HG02623 (cell line): ENCODE results near the gene GIT2.

Experiments
- ATAC-seq: cut with Tn5 transposase; IDR thresholded peaks from one replicate; pipeline ENCODE4 v1.9.1; 2021; ENCODE audit warnings: moderate library complexity; ENCODE audit not compliant: unreplicated experiment

GIT2 gene

DNA sequence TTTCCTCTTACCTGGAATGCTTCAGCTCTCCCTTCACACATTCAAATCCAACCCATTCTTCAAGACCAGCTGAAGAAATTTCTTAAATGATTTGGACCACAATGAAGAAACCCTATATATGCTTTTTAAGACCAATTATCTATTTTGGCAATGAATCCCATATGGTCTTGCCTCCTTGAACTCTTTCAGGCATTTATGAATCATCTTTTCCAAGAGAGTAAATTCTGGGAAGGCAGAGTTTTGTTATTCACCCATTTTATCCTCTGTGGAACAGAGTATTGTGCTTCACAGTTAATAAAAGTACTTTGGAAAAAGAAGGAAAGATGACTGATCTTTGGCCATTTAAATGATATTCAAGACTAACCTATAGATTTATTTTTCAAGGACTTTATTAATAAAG is 14.0 kb downstream of the GIT2 start:
- ATAC-seq: no peak

DNA sequence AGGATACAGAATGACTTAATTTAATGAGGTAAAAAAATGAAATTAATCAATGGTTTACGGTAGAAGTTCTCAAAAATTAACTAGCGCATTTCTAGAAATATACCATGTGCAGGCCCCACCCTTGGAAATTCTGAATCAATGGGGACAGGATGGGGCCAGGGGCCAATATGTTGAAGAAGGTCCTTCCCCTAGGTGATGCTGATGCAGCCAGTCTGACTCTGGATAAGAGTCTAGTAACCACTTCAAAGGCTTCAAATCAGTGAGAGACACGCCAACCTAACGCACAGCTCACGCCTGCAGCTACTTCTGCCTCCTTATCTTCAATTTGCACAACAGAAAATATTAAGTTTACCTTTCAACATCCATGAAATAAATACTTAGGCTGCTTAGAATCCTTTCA is 14.9 kb downstream of the GIT2 start:
- ATAC-seq: no peak

DNA sequence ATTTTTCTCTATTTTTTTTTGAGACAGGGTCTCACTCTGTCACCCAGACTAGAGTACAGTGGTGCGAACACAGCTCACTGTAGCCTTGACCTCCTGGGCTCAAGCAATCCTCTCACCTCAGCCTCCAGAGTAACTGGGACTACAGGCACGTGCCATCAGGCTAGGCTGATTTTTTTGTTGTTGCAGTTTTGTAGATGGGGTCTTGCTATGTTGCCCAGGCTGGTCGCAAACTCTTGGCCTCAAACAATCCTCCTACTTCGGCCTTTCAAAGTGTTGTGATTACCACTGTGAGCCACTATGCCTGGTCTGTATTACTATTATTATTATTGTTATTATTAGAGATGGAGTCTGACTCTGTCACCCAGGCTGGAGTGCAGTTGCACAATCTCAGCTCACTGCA is 23.3 kb downstream of the GIT2 start:
- no peak for ATAC-seq

DNA sequence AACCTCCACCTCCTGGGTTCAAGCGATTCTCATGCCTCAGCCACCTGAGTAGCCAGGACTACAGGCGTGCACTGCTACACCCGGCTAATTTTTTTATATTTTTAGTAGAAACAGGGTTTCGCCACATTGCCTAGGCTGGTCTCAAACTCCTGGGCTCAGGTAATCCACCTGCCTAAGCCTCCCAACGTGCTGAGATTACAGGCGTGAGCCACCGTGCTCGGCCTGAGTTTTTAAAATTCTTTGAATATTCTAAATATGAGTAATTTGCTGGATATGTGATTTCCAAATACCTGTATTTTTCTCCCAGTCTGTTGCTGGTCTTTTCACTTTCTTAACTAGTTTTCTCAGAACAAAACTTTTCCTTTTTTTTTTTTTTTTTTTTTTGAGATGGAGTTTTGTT is 27.4 kb downstream of the GIT2 start:
- no peak for ATAC-seq

DNA sequence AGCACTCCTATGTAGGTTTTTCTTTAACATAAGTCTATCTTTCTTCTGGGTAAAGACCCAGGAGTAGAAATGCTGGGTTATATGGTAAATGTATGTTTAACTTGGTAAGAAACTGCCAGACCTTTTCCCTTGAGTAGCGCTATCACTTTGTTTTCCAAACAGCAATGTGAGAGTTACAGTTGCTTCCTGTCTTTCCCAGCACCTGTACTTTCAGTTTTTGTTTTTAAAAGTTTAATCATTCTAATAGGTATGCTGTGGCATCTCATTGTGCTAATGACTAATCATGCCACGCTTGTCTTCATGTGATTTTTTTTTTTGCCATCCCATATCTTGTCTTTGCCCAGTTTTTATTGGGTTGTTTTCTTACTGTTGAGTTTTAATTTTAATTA is 28.1 kb downstream of the GIT2 start:
- ATAC-seq: no peak

DNA sequence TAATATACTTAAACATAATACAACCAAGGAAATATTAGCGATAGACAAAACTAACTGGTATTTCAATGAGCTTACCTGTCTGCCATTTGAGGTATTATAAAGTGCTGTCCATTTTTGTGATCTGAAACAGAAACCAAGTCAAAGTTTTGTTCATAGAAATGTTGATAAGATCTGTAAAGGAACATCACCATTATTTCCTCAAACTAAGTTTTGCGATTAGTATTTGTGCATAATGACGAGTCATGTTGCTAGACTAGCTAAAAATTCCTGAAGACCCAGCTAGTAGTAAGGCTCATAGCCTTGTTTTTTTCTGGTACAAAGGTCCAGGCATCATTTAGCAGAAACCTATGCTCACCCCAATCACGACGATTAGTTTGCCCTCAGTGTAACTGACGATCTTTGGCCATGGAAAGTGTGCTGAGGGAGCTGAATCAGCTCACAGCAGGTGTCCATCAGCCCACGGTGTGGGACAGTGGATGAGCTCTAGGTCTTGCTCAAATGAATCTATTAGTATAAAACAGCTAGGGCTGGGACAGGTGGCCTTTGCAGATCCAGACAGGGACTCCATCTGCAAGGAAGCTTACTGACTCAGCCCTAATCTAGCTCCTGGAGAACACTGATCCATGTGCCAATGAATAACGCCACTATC is 28.7 kb downstream of the GIT2 start:
- no peak for ATAC-seq

DNA sequence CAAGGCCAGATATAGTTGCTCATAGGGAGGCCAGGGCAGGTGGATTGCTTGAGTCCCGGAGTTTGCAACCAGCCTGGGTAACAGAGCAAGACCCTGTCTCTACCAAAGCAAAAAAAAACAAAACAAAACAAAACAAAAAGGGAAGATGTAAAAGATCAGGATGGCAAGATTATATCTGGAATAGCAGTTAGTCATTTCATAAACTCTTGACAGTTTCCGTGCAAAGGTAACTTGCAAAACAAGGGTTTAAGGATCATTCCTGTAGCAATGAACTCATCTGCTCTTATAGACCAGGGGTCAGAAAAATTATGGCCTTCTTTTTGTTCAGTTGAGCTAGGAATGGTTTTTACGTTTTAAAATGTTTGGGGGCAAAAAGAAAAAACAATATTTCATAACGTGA is 29.6 kb downstream of the GIT2 start:
- ATAC-seq: no peak

DNA sequence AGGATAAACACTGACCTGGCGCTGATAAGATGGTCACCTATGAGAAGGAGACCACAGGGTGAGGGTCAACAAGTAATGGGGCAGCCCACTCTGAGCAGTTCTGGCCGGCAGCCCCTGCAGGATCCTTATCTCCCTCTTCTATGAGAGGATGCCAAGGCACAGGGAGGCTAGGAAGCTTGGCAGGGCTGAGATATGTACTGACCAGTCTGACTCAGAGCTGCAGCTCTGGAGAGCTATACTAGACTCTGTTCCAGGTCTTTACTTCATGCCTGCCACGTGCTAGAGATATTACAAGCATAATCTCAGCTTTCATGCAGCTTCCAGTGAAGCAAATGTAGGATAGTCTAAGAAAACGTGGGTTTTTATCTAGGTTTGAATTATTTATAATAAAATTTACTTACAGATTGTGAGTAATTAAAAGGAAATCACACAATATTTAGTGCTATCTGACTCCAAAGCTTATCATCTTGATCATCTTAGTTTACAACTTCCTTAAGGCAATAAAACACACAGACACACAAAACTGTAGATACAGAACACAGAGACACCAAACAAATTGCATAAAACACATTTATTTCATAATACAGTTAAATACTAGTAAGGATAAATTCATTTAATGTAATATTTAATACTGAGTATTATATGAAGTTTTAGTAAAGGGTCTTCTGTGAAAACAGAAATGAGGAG is 32.3 kb downstream of the GIT2 start:
- no peak for ATAC-seq

DNA sequence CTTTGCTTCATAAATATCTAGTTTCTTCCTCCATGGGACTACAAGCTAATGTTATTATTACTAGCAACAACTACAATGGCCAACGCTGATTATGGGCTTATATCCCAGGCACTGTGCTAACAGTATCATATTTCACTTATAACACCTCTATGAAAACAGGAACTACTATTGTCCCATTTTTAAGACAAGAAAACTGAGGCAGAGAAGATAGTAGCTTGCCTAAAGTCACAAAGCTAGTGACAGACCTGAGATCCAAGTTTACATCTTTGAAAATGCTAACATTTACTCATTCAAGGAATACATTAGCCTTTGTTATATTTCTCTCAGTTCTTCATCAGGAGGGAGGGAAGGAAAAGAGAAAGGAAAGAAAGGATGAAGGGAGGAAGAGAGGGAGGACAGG is 32.8 kb downstream of the GIT2 start:
- ATAC-seq: no peak

DNA sequence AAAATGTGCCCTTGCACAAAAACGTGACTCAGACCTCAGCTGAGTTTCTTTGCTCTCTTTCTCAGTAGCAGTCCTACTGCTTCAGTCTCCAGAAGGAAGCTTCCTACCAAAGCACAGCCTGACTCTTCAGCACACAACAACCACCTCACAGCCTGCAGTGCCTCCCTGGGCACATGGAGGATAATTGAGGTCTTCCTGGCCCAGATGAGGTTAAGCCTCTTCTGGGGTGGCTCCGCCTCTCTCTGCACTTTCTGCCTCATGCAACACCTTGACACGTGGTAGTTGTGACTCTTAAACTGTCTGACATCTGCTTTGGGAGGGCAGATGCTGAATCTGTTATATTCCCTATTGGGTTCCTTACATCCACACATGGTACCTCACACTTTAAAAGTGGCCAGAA is 33.8 kb downstream of the GIT2 start:
- no peak for ATAC-seq

DNA sequence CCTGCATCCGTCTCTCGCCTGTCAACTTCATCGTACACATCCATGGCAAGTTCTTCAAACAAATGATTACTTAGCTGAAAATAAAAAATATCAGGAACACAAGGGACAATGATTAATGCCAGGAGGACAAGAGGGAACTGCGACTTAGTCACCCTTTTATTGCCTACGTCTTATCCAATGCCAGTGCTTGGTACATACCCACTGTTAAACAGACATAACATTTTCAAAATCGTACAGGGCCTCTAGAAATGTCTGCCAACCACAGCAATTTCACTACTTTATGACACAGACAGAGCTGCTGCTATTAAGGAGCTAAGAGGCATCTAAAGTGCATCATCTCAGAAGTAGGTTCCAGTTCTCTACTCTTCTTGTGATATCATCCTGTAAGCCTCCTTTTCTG is 34.6 kb downstream of the GIT2 start:
- no peak for ATAC-seq

DNA sequence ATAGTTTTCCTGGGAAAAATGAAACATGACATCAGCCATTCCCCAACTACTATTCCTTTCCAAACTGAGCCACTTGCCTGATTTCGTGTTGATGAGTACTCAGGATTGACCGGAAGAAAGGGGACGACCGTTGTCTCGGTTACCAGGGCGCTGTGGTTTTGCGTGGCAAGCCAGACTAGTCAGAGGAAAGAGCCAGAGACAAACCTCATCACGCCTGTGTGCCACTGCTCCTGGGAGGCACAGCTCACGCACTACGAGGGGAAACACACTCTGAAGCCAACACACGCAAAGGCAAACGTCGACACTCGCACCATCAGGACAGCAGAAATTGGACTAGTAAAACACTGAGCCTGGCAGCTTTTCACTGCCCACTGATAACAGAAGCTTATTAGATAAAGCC is 35.0 kb downstream of the GIT2 start:
- no peak for ATAC-seq

DNA sequence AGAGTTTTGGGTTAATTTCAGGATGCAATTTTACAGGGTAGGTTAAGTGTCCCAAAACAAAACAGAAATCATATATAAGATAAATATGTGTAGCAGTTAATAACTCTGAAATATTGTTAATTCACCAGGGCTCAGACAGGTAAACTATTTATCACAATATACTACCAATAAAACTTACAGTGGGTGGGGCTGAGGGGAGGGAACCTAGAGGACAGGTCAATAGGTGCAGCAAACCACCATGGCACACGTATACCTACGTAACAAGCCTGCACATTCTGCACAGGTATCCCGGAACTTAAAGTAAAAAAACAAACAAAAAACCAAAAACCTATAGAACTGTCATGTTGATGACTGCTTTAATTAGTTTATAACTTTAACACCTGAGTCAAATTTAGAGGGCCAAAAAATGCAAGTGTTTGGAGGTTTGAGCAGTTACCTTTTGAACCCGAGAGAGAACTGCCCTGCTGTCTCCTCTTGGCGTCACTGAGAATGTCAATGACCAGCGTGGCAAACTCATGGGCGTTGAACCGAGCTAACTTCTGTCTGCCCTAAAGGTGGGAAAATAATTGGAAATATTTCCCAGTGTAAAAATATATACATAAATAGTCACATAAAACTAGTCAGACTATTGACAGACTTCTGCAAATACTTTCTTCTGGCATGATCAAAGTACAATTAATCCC is 36.6 kb downstream of the GIT2 start:
- ATAC-seq: no peak

DNA sequence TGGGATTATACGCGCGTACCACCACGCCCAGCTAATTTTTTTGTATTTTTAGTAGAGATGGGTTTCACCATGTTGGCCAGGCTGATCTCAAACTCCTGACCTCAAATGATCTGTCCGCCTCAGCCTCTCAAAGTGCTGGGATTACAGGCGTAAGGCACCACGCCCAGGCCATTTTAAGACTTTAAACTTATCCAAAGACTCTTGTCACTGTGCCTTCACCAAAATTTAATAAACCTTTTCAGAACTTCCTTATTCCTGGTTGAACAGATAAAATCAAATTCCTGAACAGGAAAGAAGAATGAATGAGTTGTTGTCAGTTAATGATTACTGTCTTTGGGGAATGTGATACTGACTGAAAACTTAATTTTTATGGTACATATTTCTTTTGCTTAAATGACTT is 37.8 kb downstream of the GIT2 start:
- ATAC-seq: no peak

DNA sequence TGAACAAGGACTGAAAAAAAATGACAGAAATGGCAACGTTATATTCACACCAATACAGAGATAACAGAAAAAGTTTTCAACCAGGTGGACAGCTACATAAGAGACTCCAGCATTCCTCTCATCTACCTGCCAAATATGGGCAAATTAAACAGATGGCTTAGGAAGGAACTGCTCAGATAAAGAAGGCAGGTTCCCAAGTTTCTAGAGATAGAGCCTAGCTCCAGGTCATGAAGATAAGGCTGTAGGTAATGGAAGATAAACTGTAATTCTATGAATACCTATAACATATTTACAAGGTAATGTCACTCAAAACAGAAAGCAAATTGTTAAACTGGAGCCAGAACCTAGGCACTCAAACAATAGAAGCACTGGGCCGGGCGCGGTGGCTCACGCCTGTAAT is 42.5 kb downstream of the GIT2 start:
- ATAC-seq: no peak

DNA sequence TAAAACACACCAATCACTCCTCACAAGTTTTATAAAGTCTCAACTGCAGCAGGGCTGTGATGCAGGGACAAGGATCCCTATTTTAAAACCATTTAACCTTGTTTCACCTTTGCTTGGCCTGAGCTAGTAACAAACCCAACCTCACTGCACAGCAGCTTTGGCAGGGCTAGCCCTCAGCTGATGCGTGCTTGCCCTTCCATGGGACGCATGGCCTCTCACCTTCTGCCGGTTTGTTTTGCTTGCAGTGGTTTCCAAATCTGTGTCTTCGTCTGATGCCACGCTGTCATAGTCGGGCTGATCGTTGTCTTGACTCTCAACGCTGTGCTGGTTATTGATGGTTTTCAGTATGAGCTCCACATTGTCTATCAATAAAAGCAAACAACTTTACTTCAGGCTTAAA is 43.3 kb downstream of the GIT2 start:
- no peak for ATAC-seq

DNA sequence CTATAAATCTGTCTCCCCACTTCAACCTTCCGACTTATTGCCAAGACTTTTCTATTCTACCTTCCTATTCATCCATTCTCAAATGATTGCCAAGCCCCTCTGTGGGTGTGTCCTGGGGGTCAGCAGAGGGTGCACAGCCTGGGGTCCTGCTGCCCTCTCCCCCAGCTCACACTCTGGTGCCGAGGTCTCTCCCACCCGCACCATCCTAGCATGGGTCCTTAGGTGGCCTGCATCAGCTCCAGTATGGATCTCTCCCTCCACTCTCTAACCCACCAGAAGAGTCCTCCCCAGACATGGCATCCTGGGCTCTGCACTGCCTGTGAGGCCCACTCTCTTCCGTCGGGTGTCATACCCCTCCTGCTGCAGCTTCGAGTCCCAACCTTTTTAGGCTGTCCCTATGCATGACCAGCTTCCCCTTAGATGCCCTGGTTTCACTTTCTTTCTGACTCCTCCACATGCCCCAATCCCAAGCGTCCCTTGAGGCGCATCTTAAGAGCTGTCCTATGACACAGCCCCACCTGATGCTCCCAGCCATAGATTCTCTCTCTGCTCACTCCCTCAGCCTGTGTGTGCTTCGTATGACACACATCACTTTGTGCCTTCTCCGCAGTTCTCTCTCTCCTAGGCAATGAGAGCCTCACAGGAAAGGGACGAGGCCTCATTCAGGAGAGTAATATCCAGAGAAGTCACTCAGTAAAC is 43.9 kb downstream of the GIT2 start:
- no peak for ATAC-seq

DNA sequence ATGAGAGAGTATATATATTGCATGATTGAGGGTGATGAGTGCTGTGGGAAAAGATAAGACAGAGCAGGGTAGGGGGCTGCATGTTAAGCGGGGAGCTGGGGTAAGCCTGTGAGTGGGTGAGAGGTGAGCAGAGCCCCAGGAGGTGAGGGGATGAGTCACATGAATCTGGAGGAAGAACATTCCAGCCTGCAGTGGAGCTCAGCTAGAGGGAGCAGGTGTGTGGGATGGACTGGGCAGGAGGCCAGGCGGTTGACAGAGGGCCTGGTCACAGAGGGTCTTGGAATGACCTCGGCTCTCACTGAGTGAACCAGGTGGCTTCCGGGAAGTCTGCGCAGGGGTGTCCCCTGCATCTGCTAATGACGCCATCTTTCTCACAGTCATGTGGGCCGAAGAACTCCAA is 44.4 kb downstream of the GIT2 start:
- ATAC-seq: no peak

DNA sequence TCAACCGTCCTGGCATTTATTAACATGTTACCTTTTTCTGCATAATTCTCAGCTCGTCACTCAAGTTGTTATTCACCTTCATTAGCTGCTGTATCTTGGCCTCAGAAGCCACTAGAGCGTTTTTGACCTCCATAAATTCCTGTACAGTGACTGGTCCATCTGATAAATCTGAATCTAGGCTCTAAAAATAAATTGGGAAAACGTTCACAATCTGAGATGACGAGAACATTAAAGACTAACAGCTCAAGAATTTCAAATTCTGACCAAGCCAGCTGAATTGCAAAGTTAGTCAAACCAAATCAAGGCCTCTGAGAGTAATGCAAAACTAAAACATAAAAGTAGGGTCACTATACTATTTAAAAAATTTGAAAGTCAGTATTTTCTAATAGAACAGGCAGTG is 45.0 kb downstream of the GIT2 start:
- no peak for ATAC-seq

DNA sequence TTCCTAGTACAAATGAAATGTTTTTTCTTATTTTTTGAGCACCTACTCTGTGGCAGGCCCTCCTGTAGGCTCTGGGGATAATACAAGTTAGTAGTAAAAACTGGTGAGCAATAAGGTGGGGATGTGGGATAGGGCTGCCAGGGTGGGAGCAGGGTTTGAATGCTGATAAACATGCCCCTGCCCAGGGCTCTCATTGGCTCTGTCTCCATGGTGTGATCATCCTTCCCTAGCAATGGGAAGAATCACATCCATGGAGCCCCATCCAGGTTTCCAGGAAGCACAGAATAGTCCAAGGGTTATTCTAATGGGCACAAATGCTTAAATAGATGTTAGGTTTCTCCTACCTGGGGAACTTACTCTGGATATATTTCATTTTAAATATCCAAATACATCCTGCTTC is 45.5 kb downstream of the GIT2 start:
- ATAC-seq: no peak

DNA sequence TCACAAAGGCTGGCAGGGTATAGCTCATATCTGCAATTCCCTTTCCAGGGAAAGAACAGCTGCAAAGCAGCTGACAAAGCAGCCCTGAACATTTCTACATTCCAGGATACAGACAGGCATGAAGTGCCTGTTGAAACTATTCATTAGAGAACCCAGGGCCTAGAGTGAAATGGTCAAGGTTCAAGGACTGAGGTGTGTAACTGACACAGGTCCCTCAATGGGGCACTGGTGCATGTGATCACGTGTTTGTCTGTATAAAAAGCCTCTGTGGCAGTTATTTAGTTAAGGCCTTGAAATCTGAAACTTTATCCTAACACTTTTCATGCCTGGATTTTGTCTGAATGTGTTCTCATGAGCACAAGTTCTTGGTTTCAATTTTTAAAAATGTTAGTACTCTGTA is 47.1 kb downstream of the GIT2 start:
- ATAC-seq: no peak

DNA sequence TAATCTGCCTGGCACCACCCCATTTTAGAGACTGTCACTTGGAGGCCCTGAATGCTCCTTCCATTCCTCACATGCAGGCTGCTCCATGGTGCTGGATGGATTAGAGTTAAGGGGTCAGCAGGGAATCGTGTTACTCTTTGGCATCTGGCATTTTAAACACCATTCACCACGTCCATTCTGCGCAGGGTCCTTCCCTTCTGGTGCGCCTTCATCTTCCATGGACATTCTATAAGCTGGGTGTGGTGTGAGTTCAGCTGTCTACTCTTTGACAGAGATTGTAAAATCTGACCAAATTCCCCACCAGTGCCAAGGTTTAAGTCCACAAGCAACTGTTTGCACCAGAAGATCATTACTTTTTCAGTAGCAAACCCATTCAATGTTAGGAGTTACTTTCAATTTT is 47.8 kb downstream of the GIT2 start:
- ATAC-seq: no peak
